CD4-positive, alpha-beta T cell treated with Interleukin-4 for 4 hours (primary cell): ENCODE results near the gene BIRC3.
"Not testable (repeated sequence)": the region's sequence is repeated elsewhere in the genome, so short reads cannot be mapped to it uniquely, and the experiment has no call there.

ENCODE experiments used
- DNase-seq: peaks from one replicate; pipeline ENCODE4 v3.0.0-alpha.2; 2020

Gene BIRC3

DNA sequence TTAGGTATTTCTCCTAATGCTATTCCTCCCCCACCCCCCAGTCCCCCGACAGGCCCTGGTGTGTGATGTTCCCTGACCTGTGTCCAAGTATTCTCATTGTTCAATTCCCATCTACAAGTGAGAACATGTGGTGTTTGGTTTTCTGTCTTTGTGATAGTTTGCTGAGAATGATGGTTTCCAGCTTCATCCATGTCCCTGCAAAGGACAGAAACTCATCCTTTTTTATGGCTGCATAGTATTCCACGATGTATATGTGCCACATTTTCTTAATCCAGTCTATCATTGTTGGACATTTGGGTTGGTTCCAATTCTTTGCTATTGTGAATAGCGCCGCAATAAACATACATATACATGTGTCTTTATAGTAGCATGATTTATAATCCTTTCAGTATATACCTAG lies 20.5 kb upstream of the BIRC3 start:
- not testable (repeated sequence) for DNase-seq

DNA sequence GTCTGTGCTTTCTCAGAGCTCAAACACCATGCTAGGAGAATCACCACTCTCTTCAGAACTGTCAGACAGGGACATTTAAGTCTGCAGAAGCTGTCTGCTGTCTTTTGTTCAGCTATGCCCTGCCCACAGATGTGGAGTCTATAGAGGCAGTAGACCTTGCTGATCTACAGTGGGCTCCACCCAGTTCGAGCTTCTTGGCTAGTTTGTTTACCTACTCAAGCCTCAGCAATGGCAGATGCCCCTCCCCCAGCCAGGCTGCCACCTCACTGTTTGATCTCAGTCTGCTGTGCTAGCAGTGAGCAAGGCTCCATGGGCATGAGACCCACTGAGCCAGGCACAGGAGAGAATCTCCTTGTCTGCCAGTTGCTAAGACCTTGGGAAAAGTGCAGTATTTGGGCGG lies 16.4 kb upstream of the BIRC3 start:
- peak; percentile 87 for DNase-seq

GRCh38 chr11:102302241-102302640 lies 15.0 kb upstream of the BIRC3 start:
- no peak for DNase-seq

DNA sequence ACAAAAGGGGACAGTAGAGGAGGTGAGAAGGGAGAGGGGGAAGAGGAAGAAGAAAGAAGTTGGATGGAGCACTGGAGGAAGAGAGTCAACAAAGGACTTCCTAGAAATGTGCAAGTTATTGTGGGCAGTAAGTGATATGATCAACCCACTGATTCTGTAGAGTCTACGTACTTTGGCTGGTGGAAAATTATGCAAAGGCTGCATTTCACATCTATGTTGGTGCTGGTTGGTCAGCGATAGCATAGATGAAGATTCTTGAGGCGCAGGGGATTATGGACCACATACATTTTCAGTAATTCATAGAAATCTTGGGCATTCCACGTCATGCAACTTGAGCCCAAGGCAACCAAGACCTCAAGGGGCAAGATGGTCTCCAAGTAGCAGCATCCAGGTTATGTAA lies 12.6 kb upstream of the BIRC3 start:
- DNase-seq: no peak

GRCh38 chr11:102305352-102306047 lies 11.8 kb upstream of the BIRC3 start:
- DNase-seq: no peak

DNA sequence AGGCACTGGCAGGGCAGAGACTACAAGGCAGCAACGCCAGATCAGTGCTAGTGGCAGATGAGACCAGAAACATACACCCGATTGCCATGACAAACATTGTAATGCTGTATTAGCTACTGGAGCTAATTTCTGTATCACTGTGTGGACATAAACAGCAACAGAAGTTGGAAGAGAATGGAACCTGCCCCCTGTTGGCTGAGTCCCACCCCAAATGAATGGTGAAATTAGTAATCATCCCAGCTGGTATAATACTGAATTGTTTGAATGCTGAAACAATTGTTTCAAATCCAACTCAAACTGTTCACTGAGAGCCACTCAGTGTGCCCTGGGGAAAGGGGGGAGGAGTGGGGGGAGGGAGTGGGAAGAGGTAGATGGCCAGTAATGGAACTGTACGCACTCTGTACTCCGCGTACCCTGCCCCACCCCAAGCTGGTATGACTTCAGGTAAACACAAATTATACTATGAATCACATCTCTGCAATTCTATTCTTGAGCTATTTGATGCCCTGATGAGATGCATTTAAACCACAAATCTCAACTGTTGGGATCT lies 11.2 kb upstream of the BIRC3 start:
- peak; percentile 74 for DNase-seq

- DNase-seq: peak; percentile 94
Measured at GRCh38 chr11:102306817-102307726, 10.2 kb upstream of the BIRC3 start.

DNA sequence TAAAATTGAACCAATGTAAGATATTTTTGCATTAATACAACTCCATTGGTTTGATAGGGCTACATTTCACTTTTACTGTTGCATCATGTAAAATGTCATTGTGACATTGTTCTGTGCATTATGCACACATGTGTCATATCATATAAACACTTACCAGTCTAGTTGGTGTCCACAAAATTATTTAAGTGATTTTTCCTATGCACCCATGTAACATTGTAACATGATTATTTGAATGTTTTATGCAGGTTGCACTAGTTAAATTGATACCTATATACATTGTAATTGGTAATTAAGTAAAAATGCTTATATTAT lies 9.6 kb upstream of the BIRC3 start:
- no peak for DNase-seq

- DNase-seq: no peak
Measured at GRCh38 chr11:102309621-102310541, 7.4 kb upstream of the BIRC3 start.

- DNase-seq: no peak
Measured at GRCh38 chr11:102312667-102313066, 4.6 kb upstream of the BIRC3 start.

- DNase-seq: peak; percentile 59
Measured at GRCh38 chr11:102313238-102313940, 3.9 kb upstream of the BIRC3 start.

- DNase-seq: no peak
Measured at GRCh38 chr11:102314784-102315183, 2.5 kb upstream of the BIRC3 start.

DNA sequence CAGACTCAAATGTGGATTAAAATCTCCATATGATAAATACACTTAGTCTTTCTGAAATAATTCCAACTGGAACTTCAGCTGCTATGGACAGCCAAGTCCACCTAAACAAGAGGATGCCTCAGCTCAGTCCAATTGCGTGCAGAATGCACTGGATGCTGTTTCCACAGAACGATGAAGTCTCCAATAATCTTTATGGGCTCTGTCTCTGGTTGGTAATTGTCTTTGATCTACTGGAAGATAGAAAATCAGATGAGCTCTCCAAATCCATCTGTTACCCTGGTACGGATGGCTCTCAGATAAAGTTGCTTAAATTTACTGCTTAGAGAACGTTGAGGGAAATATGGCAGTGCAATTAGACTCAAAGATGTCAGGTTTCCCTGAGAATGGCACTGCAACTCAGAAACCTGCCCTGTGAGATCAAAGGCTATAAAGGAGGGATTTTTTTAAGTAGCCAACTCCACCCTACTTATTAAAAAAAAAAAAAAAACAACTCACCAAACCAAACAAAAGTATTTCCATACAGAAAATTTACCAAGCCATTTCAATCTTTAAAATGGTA lies 859 bp upstream of the BIRC3 start:
- peak; percentile 66 for DNase-seq

DNA sequence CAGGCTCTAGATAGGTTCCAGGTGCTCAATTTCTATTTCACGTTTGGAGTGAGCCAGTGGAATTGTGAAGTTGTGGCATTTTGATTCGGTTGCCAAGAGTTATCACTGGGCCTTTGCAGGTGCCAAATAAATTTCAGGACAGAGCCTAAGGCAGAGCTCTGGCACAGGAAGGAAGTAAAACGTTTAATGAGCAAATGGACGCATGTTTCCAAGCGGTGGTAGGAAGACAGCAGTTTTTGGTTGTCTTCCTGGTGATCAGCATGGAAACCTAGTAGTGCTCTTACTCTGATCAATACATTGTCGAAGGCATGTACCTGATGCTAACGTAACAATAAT lies 452 bp downstream of the BIRC3 start:
- DNase-seq: no peak

DNA sequence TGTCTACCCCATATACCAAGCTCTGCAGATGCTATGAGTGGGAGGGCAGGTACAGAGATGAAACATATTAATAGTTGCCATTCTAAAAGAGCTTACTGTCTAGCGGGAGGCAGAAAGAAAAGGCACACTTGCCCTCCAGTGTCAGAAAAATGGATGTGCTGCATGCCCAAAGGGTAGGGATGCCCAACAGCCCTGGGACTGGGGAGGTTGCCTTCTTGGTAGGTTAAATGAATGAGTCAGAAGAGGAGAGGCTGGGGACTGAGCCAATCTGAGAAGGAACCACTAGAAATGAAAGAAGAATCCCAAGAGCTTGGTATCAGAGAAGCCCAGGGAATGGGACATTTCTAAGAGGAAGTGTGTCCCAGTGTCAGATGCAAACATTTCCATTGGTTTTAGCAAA lies 1.2 kb downstream of the BIRC3 start:
- peak; percentile 84 for DNase-seq

DNA sequence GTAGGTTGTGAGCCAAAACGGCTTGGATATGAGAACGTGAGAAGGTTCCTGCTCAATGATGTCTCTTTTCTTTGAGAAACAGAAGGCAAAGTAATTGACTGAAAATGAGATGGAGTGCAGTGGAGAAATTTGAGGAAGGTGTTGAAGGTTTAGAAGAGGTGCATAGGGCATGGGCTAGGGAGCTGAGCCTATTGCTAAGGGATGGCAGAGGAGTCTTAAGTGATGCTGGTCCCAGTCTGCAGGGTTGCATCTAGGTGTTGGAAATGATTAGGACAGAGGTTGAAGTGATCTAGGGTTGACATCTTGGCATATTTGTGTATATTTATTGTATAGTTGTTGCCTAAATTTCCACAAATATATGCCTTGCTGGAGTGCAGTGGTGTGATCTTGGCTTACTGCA lies 2.3 kb downstream of the BIRC3 start:
- DNase-seq: no peak

GRCh38 chr11:102320188-102320587 lies 2.9 kb downstream of the BIRC3 start:
- DNase-seq: no peak

DNA sequence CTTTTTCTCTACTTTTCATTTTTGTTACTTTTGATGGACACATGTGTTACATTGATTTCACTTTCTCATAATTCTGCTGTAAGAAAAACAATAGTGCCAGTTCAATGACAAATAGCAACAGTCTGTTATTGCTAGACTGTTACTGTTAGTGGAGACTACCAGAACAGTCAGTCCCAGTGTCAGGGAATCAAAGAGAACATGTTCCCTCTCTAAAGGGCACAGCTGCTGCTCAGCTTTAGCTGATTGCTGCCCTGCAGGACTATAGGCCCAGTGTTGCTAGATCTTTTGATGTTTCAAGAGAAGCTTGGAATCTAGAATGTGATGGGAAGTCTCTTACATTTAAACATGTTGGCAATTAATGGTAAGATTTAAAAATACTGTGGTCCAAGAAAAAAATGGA lies 3.4 kb downstream of the BIRC3 start:
- no peak for DNase-seq

DNA sequence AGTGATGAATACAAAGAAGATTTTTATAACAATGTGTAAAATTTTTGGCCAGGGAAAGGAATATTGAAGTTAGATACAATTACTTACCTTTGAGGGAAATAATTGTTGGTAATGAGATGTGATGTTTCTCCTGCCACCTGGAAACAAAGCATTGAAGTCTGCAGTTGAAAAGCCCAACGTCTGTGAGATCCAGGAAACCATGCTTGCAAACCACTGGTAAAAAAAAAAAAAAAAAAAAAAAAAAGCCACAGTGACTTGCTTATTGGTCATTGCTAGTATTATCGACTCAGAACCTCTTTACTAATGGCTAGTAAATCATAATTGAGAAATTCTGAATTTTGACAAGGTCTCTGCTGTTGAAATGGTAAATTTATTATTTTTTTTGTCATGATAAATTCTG lies 5.3 kb downstream of the BIRC3 start:
- peak; percentile 50 for DNase-seq

GRCh38 chr11:102323542-102324251 lies 6.4 kb downstream of the BIRC3 start:
- DNase-seq: no peak

- DNase-seq: no peak
Measured at GRCh38 chr11:102325088-102325487, 7.8 kb downstream of the BIRC3 start.

DNA sequence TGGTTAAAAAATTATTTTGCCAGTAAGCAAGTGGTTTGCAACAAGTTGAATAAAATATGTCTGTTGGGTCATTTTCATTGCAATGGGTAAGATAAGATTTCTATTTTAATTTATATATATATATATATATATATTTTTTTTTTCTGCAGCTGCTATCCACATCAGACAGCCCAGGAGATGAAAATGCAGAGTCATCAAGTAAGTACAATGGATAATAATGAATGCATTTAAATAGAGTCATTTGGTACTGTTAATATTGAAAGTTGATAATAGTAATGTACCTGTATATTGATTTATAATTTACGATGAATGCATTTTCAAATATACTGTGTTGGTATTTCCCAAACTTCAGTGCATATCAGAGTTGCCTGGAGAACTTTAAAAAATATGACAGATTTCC lies 11.5 kb downstream of the BIRC3 start:
- no peak for DNase-seq
